Neural progenitor cell (in vitro differentiated cells): ENCODE results near the gene MED20. TPM values are rescaled to one million over a fixed set of nuclear protein-coding genes. Genes with fewer than 3 reads are reported as not detected.

Experiments used
- DNase-seq: peaks from one replicate; pipeline ENCODE4 v3.0.0-alpha.2; 2016; ENCODE audit warnings: low spot score
- H2AFZ ChIP-seq: fragments of 200-600 bp; sonication (generic); replicated peaks from 2 replicates; pipeline ENCODE4 v1.6.1; 2016; ENCODE audit warnings: antibody characterized with exemption
- H3F3A ChIP-seq: fragments of 200-600 bp; sonication (generic); 2 replicates; pipeline ENCODE4 v1.6.1; 2016; ENCODE audit warnings: antibody characterized with exemption, low read depth
- H3K27ac ChIP-seq: fragments of 200-600 bp; sonication (generic); 2 replicates; pipeline ENCODE4 v1.5.1; 2016; ENCODE audit warnings: mild to moderate bottlenecking
- H3K27me3 ChIP-seq: fragments of 200-600 bp; sonication (generic); 2 replicates; pipeline ENCODE4 v1.6.1; 2016; ENCODE audit warnings: mild to moderate bottlenecking, moderate library complexity
- H3K36me3 ChIP-seq: fragments of 200-600 bp; sonication (generic); 2 replicates; pipeline ENCODE4 v1.5.1; 2016
- H3K4me1 ChIP-seq: fragments of 200-600 bp; sonication (generic); 2 replicates; pipeline ENCODE4 v1.6.1; 2016; ENCODE audit warnings: mixed run types
- H3K4me2 ChIP-seq: fragments of 200-600 bp; sonication (generic); 2 replicates; pipeline ENCODE4 v1.6.1; 2016
- H3K4me3 ChIP-seq: fragments of 200-600 bp; sonication (generic); 2 replicates; pipeline ENCODE4 v1.5.1; 2016
- H3K79me2 ChIP-seq: fragments of 200-600 bp; sonication (generic); 2 replicates; pipeline ENCODE4 v1.6.1; 2016; ENCODE audit warnings: low read depth
- H3K9ac ChIP-seq: fragments of 200-600 bp; sonication (generic); 2 replicates; pipeline ENCODE4 v1.6.1; 2016
- H3K9me3 ChIP-seq: fragments of 200-600 bp; sonication (generic); 2 replicates; pipeline ENCODE4 v1.5.1; 2016; ENCODE audit warnings: low read depth
- H4K20me1 ChIP-seq: fragments of 200-600 bp; sonication (generic); 2 replicates; pipeline ENCODE4 v1.6.1; 2016; ENCODE audit warnings: low read depth
- H3K27ac Mint-ChIP-seq: 3 replicates; pipeline ENCODE4 v1.8.0; 2021; ENCODE audit warnings: mixed read lengths
- H3K27me3 Mint-ChIP-seq: 2 replicates; pipeline ENCODE4 v1.8.0; 2022; ENCODE audit warnings: low read depth, mild to moderate bottlenecking, inconsistent platforms, moderate library complexity, mixed read lengths; ENCODE audit not compliant: insufficient read depth
- H3K36me3 Mint-ChIP-seq: 3 replicates; pipeline ENCODE4 v1.8.0; 2021; ENCODE audit warnings: mixed read lengths
- H3K4me1 Mint-ChIP-seq: 3 replicates; pipeline ENCODE4 v1.8.0; 2021; ENCODE audit warnings: mixed read lengths
- H3K4me3 Mint-ChIP-seq: 3 replicates; pipeline ENCODE4 v1.8.0; 2021; ENCODE audit warnings: mild to moderate bottlenecking, moderate library complexity, mixed read lengths
- H3K9me3 Mint-ChIP-seq: 3 replicates; pipeline ENCODE4 v1.8.0; 2020; ENCODE audit warnings: mixed read lengths
- EZH2 ChIP-seq: fragments of 200-600 bp; sonication (generic); IDR thresholded peaks from 2 replicates; pipeline ENCODE4 v1.6.1; 2017; ENCODE audit warnings: antibody characterized with exemption, mild to moderate bottlenecking, moderate library complexity
- EZH2phosphoT487 ChIP-seq: fragments of 200-600 bp; sonication (generic); IDR thresholded peaks from 2 replicates; pipeline ENCODE4 v1.6.1; 2017; ENCODE audit warnings: antibody characterized with exemption
- total RNA-seq: library from RNA; depleted of rRNA; stranded (reverse); fragments of >200 nt; gene quantifications from 2 replicates; pipeline ENCODE4 v1.2.3, GENCODE V29; 2015; ENCODE audit warnings: low replicate concordance
- TF ChIP-seq, protein P1 (sequence below): fragments of 200-600 bp; sonication (generic); IDR thresholded peaks from 2 replicates; pipeline ENCODE4 v1.5.1; 2017; ENCODE audit warnings: antibody characterized with exemption, mild to moderate bottlenecking

Gene MED20
- total RNA-seq, 1 donor from 2014 or later: 29.4 TPM

DNA sequence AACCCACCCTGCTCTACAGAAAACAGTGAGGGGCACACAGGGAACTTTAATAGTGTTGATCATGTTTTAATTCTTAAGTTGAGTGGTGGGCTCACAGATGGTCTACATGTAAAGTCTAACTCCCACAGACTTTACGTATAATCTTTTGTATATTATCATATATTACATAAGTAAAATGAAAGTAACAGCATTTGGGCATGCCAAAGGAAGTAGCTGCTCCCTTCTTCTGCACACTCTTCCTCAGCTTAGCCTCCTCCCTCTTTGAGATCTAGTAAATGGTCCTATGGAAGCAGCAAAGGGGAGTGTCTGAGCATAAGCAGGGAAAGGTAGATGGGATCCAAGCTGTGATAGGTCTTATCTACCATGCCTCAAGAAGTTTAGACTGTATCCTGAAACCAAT lies 11.2 kb downstream of the MED20 start:
- no peak for DNase-seq
- H3F3A ChIP-seq: no peaks in the 10 kb centered on the region
- Mint-ChIP-seq H3K36me3 (peaks cover 4% of the 10 kb centered on the region), H3K27ac (no peak overlapping the region), H3K9me3 (no peaks in the 10 kb centered on the region), H3K4me3 (no peak overlapping the region), H3K4me1 (no peaks in the 10 kb centered on the region), H3K27me3 (peaks cover 2% of the 10 kb centered on the region)
- no peak overlapping the region for H3K27ac ChIP-seq
- no peak overlapping the region for H2AFZ ChIP-seq
- H3K36me3 ChIP-seq: no peaks in the 10 kb centered on the region
- no peaks in the 10 kb centered on the region for H3K9me3 ChIP-seq
- H3K9ac ChIP-seq: no peak overlapping the region
- no peaks in the 10 kb centered on the region for H3K27me3 ChIP-seq
- peaks cover 7% of the 10 kb centered on the region for H4K20me1 ChIP-seq
- H3K4me1 ChIP-seq: no peaks in the 10 kb centered on the region
- H3K79me2 ChIP-seq: peaks cover 6% of the 10 kb centered on the region
- no peak overlapping the region for H3K4me3 ChIP-seq
- TF ChIP-seq, protein P1, sequence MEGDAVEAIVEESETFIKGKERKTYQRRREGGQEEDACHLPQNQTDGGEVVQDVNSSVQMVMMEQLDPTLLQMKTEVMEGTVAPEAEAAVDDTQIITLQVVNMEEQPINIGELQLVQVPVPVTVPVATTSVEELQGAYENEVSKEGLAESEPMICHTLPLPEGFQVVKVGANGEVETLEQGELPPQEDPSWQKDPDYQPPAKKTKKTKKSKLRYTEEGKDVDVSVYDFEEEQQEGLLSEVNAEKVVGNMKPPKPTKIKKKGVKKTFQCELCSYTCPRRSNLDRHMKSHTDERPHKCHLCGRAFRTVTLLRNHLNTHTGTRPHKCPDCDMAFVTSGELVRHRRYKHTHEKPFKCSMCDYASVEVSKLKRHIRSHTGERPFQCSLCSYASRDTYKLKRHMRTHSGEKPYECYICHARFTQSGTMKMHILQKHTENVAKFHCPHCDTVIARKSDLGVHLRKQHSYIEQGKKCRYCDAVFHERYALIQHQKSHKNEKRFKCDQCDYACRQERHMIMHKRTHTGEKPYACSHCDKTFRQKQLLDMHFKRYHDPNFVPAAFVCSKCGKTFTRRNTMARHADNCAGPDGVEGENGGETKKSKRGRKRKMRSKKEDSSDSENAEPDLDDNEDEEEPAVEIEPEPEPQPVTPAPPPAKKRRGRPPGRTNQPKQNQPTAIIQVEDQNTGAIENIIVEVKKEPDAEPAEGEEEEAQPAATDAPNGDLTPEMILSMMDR: no peak
- TF ChIP-seq EZH2 (no peak), EZH2phosphoT487 (no peak)
- H3K4me2 ChIP-seq: no peak overlapping the region

DNA sequence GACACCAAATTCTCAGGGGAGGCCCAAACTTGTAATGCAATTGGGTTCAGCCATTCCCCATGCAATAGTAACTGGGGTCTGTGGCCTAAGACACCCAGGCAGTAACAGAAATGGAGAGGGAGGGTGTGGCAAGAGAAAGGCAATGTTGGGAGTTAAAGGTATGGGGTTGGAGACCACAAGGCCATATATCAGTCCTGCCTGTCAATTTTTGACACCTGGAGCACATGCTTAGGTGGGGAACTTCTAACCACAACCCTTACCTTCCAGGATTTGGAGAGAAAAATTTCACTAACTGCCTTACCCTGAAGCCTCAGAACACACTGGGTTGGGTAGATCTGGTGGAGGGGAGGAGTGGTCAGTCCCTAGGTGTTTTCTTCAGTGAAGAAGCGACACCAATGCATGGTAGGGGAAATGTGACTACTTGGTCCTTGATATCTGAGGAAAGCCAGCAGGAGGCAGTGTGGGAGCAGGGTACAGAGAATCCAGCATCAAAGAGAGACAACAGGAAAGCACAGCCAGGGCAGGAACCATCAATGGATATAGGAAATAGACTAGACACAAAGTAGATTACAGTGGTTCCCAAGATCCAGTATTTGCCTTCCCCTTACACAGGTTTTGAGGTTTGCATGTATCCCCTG lies 18.9 kb downstream of the MED20 start:
- Histone ChIP-seq H2AFZ (no peak overlapping the region), H3K36me3 (no peaks in the 10 kb centered on the region), H3K4me3 (no peak overlapping the region), H3K27ac (no peak overlapping the region), H3K79me2 (no peaks in the 10 kb centered on the region), H3K27me3 (no peaks in the 10 kb centered on the region), H3K4me2 (no peak overlapping the region), H3K9me3 (no peaks in the 10 kb centered on the region), H3K9ac (no peak overlapping the region), H3F3A (peaks cover 4% of the 10 kb centered on the region), H3K4me1 (no peaks in the 10 kb centered on the region), H4K20me1 (no peaks in the 10 kb centered on the region)
- Mint-ChIP-seq H3K27ac (no peak overlapping the region), H3K36me3 (peaks cover 2% of the 10 kb centered on the region), H3K4me1 (no peaks in the 10 kb centered on the region), H3K27me3 (no peaks in the 10 kb centered on the region), H3K4me3 (no peak overlapping the region), H3K9me3 (no peaks in the 10 kb centered on the region)
- TF ChIP-seq, protein P1: peak; percentile 42
- TF ChIP-seq EZH2: no peak
- no peak for TF ChIP-seq EZH2phosphoT487
- peak; percentile 16 for DNase-seq

DNA sequence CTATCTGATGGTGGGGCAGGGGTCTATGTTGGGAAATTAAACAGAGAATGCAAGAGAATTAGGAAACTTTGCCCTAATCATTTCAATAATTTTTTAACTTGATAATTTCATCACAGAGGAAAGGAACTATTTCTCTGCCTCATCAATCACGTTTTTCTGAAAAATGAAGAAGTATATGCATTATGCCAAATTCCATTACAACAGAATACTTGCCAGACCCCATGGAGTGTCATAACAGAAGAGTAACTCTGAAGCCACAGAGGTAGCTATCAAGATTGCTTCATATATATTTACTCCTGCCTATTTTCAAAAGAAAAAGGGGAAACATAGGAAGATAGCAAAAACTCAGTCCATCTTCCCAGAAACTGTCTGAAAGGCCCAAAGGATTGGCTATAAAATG lies 20.1 kb downstream of the MED20 start:
- H3K27ac Mint-ChIP-seq: no peak overlapping the region
- no peaks in the 10 kb centered on the region for H4K20me1 ChIP-seq
- peaks cover 2% of the 10 kb centered on the region for H3K36me3 Mint-ChIP-seq
- H3K27ac ChIP-seq: no peak overlapping the region
- no peak overlapping the region for H3K9ac ChIP-seq
- H3K27me3 ChIP-seq: no peaks in the 10 kb centered on the region
- peaks cover 13% of the 10 kb centered on the region for H3F3A ChIP-seq
- H3K36me3 ChIP-seq: no peaks in the 10 kb centered on the region
- H3K9me3 ChIP-seq: no peaks in the 10 kb centered on the region
- peaks cover 8% of the 10 kb centered on the region for H3K4me1 ChIP-seq
- H2AFZ ChIP-seq: no peak overlapping the region
- H3K4me2 ChIP-seq: no peak overlapping the region
- no peaks in the 10 kb centered on the region for H3K27me3 Mint-ChIP-seq
- no peak overlapping the region for H3K4me3 Mint-ChIP-seq
- no peaks in the 10 kb centered on the region for H3K9me3 Mint-ChIP-seq
- TF ChIP-seq EZH2phosphoT487: no peak
- no peak for TF ChIP-seq EZH2
- TF ChIP-seq, protein P1: no peak
- H3K4me1 Mint-ChIP-seq: peaks cover 9% of the 10 kb centered on the region
- H3K4me3 ChIP-seq: no peak overlapping the region
- no peak for DNase-seq
- H3K79me2 ChIP-seq: peaks cover 6% of the 10 kb centered on the region
